HG03354 (cell line): ENCODE results near the gene ARID5B.

Experiments
- ATAC-seq: cut with Tn5 transposase; IDR thresholded peaks from one replicate; pipeline ENCODE4 v1.9.1; 2021; ENCODE audit warnings: mild to moderate bottlenecking; ENCODE audit not compliant: unreplicated experiment, poor library complexity, severe bottlenecking

The ARID5B gene

DNA sequence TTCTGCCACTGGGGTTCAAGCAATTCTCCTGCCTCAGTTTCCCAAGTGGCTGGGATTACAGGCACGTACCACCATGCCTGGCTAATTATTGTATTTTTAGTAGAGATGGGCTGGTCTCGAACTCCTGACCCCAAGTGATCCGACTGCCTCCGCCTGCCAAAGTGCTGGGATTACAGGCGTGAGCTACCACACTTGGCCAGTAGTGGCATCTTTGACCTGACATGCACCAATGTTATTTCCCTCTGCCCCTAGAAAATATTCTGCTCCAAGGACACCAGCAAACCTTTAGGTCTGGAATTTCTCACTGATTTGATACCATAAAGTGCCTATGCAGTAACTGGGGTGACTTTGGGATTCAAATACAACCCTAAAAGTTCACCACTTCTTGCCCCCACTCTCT lies 179.4 kb downstream of the ARID5B start:
- ATAC-seq = no peak

DNA sequence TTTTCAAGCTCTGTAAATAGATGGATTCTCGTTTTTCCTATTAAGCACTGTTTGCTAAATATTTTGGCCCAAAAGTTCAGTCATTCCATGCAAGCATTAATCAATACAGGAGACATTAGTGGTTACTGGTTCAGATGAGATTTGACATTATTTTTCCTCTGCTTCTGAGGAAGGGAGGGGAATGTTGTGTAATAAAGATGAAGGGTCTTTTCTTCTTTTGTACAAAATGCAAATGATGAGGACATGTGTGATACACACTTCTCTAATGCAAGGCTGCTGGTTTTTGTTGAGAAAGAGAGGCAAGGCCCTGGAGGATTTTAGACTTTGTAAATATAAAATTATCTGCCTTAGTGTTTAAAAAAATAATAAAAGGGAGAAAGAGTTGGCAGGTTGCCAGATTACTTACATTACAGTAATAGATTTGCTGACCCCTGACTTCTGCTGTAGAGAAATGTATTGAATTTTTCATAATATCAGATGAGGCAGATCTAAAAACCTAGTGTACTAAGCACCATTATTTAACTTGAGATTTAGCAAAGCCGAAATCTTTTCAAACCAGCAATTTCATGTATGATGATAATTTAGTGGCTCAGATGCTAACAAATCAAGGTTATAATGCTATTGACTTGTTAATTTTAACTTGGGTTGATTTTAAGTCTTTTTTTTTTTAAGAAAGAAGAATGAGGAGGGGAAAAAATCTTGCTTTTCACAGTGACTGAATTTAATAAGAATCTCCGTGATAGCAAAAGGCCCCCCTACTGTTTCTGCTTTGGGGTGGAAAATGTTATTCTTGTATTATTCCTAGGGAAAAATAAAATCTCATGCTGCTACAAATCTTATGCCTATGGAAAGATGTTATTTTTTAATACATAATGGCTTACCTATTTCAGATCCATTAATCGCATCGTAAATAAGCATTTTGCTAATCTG lies 180.1 kb downstream of the ARID5B start:
- ATAC-seq = no peak

DNA sequence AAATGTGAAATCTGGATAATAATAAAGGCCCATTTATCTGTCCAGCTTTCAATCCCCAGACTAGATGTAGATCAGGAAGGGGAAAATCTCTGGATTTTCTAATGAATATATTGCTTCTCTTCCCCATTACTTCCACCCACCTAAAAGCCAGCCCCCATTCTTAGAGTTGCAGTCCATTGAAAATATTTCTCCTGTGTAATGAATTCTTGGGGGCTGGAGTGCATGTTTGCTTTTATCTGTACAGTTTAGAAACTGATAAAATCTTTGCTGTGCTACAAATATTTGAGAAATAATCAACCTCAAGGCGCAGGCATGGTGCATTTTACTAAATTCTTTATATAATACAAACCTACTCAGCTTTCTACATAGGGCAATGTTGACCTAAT lies 180.8 kb downstream of the ARID5B start:
- ATAC-seq = no peak

DNA sequence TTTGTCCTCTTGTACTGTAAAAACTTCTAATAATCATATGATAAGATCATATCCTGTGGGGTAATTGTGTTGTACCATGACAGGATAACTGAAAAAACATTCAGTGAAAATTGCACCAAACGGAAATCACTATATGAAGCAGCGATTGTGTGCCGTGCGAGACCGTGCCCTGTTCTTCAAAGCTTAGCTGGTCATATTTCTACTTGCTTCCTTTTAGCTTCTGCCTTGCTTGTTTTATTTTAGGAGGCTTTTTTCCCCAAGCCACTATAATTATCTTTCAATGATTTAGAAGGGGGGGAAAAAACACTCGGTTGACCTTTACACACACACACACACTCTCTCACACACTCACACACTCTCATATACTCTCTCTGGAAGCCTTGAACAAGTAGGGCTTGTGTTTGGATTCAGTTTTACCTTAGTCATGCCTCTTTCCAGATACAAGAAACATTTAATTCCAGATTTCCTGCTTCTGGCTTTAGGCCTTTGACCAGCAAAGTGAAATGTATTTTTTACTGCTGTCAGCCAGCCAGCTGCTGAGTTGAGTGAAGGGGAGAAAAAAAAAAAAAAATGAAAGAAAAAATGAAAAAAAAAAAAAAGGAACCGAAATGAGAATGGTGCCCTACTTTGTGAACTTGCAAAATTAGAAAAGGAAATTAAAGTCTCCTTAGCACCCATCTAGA lies 181.4 kb downstream of the ARID5B start:
- peak; percentile 46 for ATAC-seq

DNA sequence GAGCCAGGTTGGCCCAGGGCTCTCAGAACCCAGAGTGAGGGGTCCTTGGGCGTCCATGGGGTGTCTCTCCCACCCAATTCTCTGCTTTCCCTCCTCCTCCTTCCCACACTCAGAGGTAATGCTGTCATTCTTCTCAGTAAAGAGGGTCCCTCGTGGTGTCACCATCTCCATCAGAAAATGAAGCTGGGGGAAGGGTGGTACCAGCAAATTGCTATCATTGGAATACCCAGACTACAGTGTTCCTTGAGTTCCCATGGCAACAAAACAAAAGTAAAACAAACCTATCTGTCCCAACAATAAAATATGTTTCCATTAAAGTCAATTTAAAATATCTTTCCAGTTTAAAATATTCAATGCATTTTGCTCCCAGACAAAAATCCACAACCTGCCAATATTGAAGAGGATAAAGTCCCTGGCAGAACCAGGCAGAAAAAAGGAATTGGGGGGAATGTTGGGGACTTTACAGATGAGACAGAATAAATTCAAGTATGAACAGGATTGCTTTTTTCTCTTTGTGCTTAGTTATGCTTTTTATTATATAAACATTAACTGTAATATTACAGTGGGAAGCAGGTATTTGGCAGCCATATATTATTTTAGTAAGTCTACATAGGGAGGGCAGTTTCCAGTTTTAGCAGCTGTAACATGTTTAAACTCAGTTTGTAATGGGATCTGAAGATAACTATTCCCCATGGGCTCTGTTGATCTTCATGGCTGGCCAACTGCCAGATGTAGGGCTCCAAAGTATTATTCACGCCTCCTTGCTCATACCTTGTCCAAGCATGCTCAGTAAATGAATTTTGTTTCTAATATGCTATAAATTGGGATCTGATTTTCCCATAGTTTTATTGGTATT lies 182.1 kb downstream of the ARID5B start:
- peak; percentile 13 for ATAC-seq

DNA sequence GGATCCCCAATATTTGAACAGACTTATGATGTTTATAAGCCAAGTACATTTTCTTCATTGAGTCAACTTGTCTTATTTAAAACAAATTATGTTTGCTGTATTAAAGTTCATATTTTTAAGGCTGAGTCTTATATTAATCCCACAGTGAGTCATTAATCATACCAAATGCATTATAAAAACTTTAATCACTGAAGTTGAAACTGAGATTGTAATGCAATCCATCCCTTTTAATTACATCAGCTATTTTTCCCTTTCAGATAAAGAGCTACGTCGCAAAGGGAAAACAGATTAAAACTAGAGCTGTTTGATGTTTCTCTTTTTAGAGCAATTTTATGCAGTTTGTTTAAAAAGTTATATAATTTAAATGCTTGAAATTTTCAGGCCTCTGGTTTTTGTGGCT lies 183.0 kb downstream of the ARID5B start:
- ATAC-seq = no peak

DNA sequence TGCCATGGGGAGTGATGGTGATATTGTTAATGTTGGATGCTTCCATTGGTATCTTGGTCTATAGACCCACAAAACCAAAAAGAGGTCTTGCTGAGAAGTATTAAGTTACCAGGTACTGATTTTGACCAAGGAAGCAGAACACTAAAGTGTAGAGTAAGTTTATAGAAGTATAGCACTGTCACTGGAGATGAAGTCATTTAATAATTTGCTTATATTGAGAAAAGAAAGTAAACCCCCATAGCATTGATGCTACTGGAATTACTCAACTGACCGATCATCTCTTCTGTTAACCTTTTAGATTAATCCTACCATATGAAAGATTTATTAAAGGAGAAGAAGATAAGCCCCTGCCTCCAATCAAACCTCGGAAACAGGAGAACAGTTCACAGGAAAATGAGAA lies 183.9 kb downstream of the ARID5B start:
- no peak for ATAC-seq

DNA sequence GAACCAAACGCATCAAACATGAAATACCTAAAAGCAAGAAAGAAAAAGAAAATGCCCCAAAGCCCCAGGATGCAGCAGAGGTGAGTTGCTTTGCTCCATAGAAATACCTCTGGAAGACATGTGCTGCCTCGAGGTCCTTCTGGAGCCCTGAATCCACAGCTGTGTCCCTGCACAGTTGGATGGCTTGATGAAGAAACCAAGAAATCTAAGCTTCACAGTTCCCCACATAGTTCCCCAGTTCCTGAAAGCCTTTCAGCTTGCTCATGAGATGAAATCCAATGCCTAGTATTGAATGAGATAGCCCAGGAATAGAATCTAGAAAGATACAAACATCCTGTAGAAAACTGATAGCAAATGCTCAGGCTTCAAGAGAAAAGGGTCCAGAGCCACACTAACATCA lies 184.3 kb downstream of the ARID5B start:
- ATAC-seq = no peak

DNA sequence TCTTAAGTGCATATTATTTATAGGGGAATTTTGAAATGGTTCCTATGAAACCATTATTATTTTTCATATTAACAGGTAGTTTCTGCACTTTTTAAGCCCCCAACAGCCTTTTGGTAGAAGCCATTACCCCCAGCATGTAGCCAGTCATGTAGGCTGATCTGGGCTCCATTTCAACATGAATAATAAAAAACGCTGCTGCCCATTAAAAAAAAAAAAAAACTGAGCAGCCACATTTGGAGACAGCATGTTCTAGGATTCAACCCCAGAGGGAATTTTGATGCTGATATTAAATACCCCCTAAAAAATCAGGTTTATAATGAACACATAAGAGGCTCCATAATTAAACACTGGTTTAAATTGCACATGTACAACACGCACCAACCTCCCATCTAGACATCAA lies 185.8 kb downstream of the ARID5B start:
- no peak for ATAC-seq

DNA sequence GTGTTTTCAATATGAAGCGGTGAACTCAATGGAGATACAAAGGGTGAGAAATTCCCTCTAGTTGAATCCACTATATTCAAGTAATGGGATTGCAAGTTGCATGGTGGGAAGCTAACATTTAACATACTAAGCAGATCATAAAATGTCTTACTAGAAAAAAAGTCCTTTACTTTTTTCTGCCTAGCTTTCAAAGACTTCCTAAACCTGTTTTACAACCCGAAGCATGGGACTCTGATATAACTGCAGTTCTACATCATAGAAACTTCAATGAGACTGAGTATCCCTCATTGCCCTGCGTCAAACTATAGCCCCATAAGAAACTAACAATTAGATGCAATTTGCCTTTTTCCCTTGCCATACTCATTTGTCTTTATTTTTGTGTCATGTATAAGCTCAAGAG lies 187.3 kb downstream of the ARID5B start:
- ATAC-seq = no peak

DNA sequence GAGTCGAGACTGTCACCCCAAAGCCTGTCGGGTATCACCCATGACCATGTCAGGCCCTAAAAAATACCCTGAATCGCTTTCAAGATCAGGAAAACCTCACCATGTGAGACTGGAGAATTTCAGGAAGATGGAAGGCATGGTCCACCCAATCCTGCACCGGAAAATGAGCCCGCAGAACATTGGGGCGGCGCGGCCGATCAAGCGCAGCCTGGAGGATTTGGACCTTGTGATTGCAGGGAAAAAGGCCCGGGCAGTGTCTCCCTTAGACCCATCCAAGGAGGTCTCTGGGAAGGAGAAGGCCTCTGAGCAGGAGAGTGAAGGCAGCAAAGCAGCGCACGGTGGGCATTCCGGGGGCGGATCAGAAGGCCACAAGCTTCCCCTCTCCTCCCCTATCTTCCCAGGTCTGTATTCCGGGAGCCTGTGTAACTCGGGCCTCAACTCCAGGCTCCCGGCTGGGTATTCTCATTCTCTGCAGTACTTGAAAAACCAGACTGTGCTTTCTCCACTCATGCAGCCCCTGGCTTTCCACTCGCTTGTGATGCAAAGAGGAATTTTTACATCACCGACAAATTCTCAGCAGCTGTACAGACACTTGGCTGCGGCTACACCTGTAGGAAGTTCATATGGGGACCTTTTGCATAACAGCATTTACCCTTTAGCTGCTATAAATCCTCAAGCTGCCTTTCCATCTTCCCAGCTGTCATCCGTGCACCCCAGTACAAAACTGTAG lies 191.0 kb downstream of the ARID5B start:
- no peak for ATAC-seq

DNA sequence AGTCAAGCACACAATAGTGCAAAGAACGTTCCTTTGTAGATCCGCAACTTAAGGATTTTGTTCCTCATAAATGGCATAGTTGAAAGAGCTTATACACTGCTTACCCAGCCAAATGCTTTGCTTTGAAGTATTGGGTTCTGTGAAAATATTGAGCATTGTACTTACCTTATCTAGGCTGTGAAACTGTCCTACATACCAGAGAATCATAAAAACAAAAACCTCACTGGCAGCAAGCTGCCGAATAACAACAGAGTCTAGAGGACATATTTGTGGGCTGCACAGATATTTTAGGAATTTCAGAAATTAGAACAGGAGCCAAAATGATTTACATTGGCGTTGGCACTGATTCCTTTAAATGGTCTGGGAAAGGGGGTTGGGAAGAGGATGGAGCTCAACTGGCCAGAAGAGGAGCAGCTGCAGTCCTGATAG lies 192.4 kb downstream of the ARID5B start:
- ATAC-seq = no peak

DNA sequence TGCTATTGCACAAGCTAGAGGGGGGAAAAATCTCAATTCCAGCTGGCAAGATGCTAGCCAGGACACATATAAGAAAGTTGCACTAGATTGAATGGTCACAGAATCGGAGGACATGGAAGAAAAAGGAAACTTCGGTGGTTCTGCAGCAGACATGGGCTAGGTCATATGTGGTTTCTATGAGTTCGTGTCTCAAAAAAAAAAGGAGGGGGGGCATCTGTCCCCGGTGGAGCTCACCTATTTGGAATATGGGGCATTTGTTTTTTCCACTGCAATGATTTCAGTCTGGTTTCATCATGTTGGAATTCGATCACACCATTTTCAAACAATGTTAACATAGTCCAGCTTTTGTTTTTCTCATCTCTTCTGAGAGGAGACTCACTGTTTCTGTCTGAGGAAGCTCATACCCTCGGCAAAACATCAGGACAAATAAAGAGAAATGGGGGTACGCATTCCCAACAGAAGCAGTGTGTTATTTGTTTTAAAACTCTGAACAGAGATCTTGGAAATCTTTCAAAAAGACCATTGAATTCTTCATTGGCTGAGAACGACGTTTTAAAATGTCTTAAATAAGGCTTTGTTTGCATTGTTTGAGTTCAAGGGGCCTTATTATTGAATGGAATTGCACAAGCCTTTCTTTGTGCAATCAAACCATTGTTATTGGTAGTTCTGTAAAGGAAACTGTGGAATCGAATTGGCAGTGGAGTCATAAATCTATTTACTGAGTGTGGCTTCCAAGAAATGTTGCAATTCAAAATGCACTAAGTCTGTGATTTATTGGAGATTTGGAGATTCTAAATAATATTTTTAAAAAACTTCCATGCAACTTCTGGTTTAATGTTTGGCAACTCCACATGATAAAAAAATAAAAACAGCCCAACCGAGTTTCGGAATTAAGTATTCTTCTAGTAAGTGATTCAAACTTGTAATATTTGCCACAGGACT lies 194.0 kb downstream of the ARID5B start:
- no peak for ATAC-seq

DNA sequence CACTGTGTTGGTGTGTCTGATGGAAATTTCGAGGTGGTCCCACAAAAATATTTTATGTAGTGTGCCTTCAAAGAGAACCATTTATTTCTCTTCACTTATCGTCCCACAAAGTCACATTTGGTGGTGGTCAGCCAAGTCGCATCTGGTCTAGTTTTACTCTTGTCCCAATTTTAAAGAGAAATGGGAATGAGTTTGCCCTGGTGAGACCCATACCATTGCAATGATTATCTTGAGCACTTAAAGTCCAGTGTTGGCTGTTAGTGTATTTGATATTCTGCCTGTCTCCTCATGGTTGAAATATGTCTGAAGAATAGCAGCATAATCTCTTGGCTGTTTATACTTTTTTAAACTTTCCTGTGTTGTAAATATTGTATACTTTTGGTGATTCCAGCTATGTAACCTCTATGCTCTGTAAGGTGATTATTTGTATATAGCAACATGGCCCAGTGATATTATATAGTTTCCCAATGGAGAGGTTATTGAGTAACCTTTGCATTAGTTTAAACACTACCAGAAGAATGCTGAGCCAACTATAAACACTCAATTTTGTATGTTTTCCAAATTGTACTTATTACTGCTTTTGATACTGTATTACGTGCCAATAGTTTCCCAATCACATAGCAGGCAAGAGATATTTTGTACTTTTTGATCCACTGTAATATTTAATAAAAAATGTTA lies 194.9 kb downstream of the ARID5B start:
- no peak for ATAC-seq

DNA sequence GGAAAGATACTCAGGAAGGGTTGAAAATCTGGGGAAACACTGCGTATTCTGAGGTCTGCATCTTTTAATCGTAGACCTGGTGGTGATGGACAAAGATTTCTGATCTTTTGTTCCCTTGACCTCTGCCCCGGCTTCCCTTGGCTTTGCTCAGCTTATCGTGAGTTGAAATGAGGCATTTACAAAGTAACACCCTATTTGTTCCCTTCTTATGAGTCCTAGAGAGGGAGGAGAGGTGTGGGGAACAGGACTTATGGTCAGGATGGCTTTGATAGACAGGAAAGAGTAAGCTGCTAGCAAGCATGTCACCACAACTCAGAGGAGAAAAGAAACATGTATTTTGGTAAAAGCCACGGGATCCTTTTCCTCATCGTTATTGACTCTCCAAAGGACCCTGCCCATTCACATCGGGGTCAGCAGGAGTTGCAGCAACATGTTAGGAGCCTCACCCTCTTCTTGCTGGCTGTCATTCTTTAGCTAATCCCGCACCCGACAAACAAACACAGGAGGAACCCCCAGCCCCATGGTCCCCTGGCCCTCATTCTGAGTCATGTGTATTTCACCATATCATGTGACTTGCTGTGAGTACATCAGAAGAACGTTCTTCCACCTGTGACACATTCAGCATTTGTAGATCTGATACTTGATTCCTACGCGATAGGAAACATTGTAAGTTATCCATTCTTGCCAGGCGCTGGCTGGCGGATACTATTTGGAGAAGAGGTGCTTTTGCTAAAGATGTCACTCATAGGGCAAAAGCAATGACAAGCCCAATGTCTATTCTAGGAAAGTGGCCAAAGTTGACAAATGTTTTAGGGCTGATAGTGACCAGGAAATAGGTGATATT lies 197.0 kb downstream of the ARID5B start:
- ATAC-seq = no peak

DNA sequence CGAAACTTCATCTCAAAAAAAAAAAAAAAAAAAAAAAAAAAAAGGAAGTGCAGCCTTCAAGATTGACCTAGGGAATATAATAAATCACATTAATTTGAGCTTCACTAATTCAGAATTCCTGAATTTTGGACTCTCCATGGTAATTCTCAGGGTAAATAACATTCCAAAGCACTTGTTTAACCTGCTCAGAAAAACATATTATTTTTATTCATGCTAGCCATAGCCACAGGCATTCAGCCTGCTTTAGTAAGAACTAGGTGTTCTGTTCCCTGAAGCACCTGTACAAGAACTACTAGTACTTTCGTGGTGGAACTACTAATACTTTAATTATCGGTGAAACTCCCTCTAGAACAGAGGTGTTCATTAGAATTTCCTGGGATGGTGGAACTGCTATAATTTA lies 197.8 kb downstream of the ARID5B start:
- no peak for ATAC-seq

DNA sequence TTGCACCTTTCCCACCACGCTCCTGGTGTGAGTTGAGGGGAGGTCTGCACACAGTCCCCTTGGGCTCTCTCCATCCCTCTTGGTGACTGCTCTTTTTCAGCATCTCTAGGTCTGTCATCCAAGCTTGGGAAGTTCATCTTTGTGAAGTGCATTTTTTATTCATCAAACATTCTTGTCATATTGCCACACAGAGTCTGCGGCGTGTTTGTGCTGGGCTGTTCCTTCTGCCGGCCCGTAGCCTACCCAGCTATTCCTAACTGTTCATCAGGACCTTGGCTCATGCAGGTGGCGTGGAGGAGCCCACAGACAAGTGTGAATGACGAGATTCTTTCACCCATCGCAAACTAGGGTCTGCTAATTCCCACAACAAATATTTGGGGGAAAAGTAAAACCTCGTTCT lies 202.4 kb downstream of the ARID5B start:
- ATAC-seq = no peak
